ENCODE results near the gene MS4A6A. TPM values are rescaled to one million over a fixed set of nuclear protein-coding genes. Genes with fewer than 3 reads are reported as not detected.

Gene MS4A6A
- total RNA-seq, 2 donors from 2014 or later: not detected

GRCh38 chr11:60172011-60172410, 10.9 kb downstream of the MS4A6A start:
- Histone ChIP-seq H3K4me3 (ENCODE audit: low read length) (no peak overlapping the region), H3K27ac (ENCODE audit: low read depth, low read length) (no peak overlapping the region), H3K9me3 (ENCODE audit: control insufficient read depth, low read length) (peaks cover 21% of the 10 kb centered on the region), H3K9ac (ENCODE audit: extremely low read depth, low read length, poor library complexity, severe bottlenecking) (no peak overlapping the region), H3K36me3 (ENCODE audit: control insufficient read depth, insufficient read depth, low read length) (no peaks in the 10 kb centered on the region), H3K27me3 (ENCODE audit: control insufficient read depth, insufficient read depth, low read length, poor library complexity, severe bottlenecking) (no peaks in the 10 kb centered on the region), H3K4me1 (ENCODE audit: control insufficient read depth, insufficient read depth, low read length) (no peaks in the 10 kb centered on the region)
- DNase-seq: no peak
- Mint-ChIP-seq H3K27me3 (ENCODE audit: insufficient read depth) (peaks cover 1% of the 10 kb centered on the region), H3K4me1 (no peaks in the 10 kb centered on the region), H3K9me3 (peaks cover 29% of the 10 kb centered on the region), H3K4me3 (no peak overlapping the region), H3K36me3 (ENCODE audit: low read depth) (no peaks in the 10 kb centered on the region), H3K27ac (no peak overlapping the region)
- TF ChIP-seq CTCF (conservative IDR thresholded peaks at IDR 0.05): no peak

DNA sequence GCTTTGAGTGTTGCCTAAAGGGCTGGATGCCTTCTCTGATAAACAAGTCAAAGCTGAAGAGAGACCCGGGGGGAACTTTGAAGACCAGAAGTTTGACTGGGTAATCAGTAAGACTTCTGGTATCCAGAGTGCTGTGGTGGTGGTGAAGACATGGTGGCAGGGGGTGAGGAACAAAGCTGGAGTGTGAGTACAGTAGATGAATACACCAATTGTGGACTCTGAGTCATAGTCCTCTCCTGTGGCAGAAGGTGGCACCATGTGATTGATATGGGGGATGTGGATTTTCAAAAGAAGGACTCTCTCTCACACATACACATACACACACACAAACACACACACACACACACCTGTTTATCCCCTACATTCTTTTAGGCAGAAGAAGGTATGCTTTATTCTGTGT, 12.3 kb downstream of the MS4A6A start:
- Mint-ChIP-seq H3K9me3 (peaks cover 38% of the 10 kb centered on the region), H3K27me3 (ENCODE audit: insufficient read depth) (peaks cover 1% of the 10 kb centered on the region), H3K27ac (no peak overlapping the region), H3K4me3 (no peak overlapping the region), H3K36me3 (ENCODE audit: low read depth) (no peaks in the 10 kb centered on the region), H3K4me1 (no peaks in the 10 kb centered on the region)
- Histone ChIP-seq H3K27me3 (ENCODE audit: control insufficient read depth, insufficient read depth, low read length, poor library complexity, severe bottlenecking) (no peaks in the 10 kb centered on the region), H3K4me1 (ENCODE audit: control insufficient read depth, insufficient read depth, low read length) (no peaks in the 10 kb centered on the region), H3K9ac (ENCODE audit: extremely low read depth, low read length, poor library complexity, severe bottlenecking) (no peak overlapping the region), H3K27ac (ENCODE audit: low read depth, low read length) (no peak overlapping the region), H3K36me3 (ENCODE audit: control insufficient read depth, insufficient read depth, low read length) (no peaks in the 10 kb centered on the region), H3K4me3 (ENCODE audit: low read length) (no peak overlapping the region), H3K9me3 (ENCODE audit: control insufficient read depth, low read length) (peaks cover 21% of the 10 kb centered on the region)
- WGBS, 2 experiments (ENCODE audit: insufficient coverage in 1 of 2, insufficient read length in 1 of 2): 100% methylated on average over 1 of the region's 1 CpG
- DNase-seq: no peak
- TF ChIP-seq CTCF (conservative IDR thresholded peaks at IDR 0.05): no peak

DNA sequence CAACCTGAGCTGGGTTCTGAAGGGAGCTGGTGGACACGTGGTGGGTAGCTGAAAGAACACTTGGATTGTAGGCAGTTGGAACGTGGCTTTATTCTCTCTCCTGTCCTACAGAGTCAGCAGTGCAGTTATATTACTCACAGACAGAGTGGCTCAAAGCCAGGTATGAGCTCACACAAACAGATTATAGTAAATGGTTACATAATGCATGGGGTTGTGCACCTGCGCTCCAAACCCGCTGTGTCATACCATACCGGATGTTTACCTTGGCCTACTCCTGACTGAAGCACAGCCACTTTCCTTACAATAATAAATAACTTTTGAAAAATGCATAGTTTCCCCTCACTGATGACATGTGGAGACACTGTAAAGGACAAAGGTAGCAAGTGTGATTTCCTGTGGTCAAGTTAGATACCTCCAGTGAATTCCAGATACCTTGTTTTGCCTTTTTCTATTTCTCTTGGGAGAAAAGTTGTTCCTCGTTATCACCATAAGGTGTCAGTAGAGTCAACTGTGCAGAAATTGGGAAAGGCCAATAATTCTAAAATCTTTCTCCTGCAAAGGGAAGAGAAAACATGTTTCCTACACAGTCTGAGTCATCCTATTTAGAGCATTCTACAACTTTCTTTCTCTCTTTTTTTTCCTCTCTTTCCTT, 13.5 kb downstream of the MS4A6A start:
- no peak overlapping the region for H3K4me3 Mint-ChIP-seq
- DNase-seq: peak; percentile 65
- 89 to 92% methylated on average over 3 to 6 of the region's 6 CpGs for WGBS, 2 experiments (ENCODE audit: insufficient coverage in 1 of 2, insufficient read length in 1 of 2)

More for the DNA sequence above, 13.5 kb downstream of the MS4A6A start:
- Histone ChIP-seq H3K9me3 (ENCODE audit: control insufficient read depth, low read length) (peaks cover 21% of the 10 kb centered on the region), H3K27me3 (ENCODE audit: control insufficient read depth, insufficient read depth, low read length, poor library complexity, severe bottlenecking) (no peaks in the 10 kb centered on the region), H3K27ac (ENCODE audit: low read depth, low read length) (no peak overlapping the region), H3K36me3 (ENCODE audit: control insufficient read depth, insufficient read depth, low read length) (no peaks in the 10 kb centered on the region), H3K4me1 (ENCODE audit: control insufficient read depth, insufficient read depth, low read length) (no peaks in the 10 kb centered on the region), H3K4me3 (ENCODE audit: low read length) (no peak overlapping the region), H3K9ac (ENCODE audit: extremely low read depth, low read length, poor library complexity, severe bottlenecking) (no peak overlapping the region)
- peaks cover 42% of the 10 kb centered on the region for H3K9me3 Mint-ChIP-seq
- TF ChIP-seq CTCF (conservative IDR thresholded peaks at IDR 0.05): peak; percentile 56
- peaks cover 1% of the 10 kb centered on the region for H3K27me3 Mint-ChIP-seq (ENCODE audit: insufficient read depth)
- H3K36me3 Mint-ChIP-seq (ENCODE audit: low read depth): no peaks in the 10 kb centered on the region
- H3K27ac Mint-ChIP-seq: no peak overlapping the region
- no peaks in the 10 kb centered on the region for H3K4me1 Mint-ChIP-seq
